Stimulated activated CD4-positive, alpha-beta T cell treated with anti-CD3 and anti-CD28 coated beads, TNF-alpha, amount 100 ng/mL, for 24 hours (primary cell): ENCODE data around the gene MYOT.
"Not testable (repeated sequence)": the region's sequence is repeated elsewhere in the genome, so short reads cannot be mapped to it uniquely, and the experiment has no call there.

ENCODE experiments used
- DNase-seq, 3 experiments: peaks; one replicate each; pipeline ENCODE4 v3.0.0-alpha.2; 2020; ENCODE audit warnings: low read depth in 3 of 3

MYOT gene

GRCh38 chr5:137867664-137868063 lies at the start of gene MYOT:
MYOT (plus strand) TSS chr5:137867860; CDS start chr5:137870652, 2,792 bp downstream.
- DNase-seq = no peak

GRCh38 chr5:137819766-137820165 lies 47.9 kb upstream of the MYOT start:
- DNase-seq = no peak

DNA sequence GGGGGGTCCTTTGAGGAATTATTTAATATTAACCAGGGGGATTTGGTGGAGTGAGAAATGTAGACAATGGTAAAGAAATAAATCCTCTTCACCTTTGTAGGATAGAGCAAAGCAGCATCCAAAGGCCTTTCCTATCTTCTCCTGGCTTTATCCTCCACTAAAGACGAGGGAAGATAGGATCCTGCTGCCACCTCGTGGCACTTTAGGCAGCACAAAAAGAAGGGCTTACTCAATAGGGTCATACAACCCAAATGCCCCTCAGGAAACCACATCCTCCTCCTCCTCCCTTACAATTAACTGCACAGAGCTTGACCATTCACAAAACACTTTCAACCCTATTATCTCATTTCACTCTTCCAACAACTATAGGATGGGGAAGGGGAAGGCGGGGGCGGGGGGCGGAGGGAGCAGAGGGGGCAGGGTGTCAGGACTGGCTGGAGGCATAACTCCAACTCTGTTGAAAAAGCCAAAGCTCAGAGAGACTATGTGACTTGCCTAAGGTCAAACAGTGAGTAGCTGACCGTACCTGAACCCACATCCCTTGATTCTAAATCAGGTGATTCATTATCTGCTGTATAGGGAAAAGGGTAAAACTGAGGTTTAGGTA lies 45.4 kb upstream of the MYOT start:
- no peak for DNase-seq

GRCh38 chr5:137822984-137823383 lies 44.7 kb upstream of the MYOT start:
- DNase-seq = no peak

- DNase-seq = no peak
Observed at GRCh38 chr5:137825165-137825564, 42.5 kb upstream of the MYOT start.

GRCh38 chr5:137826067-137826466 lies 41.6 kb upstream of the MYOT start:
- no peak for DNase-seq

GRCh38 chr5:137828180-137828579 lies 39.5 kb upstream of the MYOT start:
- no peak for DNase-seq

DNA sequence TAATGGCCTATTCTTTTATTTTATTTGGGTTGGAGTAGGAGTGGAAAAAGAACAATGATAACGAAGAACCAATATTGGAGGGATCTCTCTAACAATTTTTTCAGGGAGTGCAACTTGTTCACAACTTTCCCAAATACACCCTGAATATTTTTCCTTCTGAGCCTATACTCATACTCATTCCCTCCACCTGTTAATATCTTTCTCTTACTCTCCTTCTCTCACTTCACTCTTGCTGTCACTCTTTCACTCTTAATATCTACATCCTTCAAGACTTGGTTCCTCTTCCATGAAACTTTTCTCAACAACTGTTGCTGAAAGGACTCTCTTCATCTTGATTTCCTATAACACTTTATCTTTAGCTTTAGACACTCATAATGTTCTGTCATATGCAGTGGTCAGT lies 39.0 kb upstream of the MYOT start:
- no peak for DNase-seq

GRCh38 chr5:137831105-137831504 lies 36.6 kb upstream of the MYOT start:
- DNase-seq = no peak

GRCh38 chr5:137831526-137831925 lies 36.1 kb upstream of the MYOT start:
- DNase-seq = no peak

DNA sequence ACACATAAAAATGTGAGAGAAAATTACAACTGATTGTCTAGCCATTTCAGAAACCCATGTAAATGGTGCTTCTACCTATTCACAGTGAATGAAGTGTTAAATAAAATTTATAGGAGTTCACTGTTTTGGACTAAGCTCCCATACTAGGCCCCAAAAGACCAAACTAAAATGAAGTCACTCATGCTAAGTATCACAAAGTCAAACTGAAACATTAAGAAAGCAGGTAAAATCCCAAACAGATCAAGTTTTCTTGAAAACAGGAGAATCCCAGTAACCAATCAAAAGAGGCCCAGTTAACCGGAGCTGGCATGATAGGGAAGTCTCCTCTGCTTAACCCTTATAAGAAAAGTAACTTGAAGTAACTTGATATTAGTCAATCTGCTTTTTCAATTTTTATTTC lies 35.2 kb upstream of the MYOT start:
- DNase-seq = no peak

DNA sequence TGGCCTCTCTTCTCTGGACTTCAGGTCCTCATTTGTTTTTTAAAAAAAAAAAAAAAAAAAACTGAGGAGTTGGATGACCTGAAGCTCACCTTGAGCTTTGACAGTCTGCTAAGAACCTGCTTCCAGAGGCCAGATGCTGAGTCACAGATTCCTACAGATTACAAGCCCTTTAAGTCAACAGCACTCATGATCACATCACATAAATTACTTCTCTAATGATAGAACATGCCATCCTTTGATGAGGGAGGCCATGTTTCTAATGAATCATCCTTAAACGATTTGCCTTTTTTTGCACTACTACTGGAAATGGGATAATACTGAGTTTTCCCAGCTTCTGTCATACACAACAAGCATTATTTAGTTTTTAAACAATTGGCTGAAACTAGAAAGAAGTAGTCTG lies 34.2 kb upstream of the MYOT start:
- no peak for DNase-seq

- DNase-seq = no peak
Observed at GRCh38 chr5:137834498-137835049, 33.1 kb upstream of the MYOT start.

- DNase-seq = no peak
Observed at GRCh38 chr5:137836298-137836697, 31.4 kb upstream of the MYOT start.

- DNase-seq = no peak
Observed at GRCh38 chr5:137836997-137837396, 30.7 kb upstream of the MYOT start.

DNA sequence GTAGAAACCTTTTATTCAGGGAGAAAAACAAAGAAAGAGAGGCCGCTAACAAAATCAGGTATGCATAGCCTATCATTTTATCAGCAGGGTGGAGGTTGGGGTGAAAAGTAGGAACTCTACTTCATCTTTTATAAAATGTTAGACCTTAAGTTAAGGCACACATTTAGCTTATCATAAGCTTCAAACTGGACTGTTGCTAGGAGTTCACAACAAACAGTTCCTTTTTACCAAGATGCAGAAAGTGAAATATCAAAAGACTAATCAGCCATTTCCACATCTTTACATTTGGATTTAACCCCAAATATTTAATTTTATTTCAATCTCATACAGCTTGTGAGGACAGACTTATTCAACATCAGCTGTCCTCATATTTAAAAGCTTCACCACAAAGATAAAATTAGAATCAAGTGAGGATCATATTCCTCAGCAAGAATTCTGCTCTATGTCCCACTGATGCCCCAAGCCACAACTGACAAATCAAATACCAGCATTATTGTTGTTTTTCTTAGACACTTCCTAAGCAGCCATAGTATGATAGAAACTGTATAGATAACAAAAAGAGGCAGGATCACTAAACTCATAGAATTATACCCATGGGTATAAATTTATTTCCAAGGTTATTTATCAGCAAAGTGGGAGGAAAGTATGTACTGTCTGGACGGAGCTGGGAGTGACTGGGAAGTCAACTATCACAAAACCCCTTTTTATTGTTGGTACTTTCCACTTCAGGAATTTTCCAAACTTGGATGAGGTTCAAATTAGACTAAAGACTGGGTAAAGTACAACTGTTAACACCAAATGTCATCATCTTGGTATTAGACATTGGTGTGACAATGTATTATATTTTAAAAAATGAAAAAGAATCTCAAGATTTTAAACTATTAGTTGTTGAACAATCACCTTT lies 29.9 kb upstream of the MYOT start:
- no peak for DNase-seq

- DNase-seq = no peak
Observed at GRCh38 chr5:137838976-137839375, 28.7 kb upstream of the MYOT start.

DNA sequence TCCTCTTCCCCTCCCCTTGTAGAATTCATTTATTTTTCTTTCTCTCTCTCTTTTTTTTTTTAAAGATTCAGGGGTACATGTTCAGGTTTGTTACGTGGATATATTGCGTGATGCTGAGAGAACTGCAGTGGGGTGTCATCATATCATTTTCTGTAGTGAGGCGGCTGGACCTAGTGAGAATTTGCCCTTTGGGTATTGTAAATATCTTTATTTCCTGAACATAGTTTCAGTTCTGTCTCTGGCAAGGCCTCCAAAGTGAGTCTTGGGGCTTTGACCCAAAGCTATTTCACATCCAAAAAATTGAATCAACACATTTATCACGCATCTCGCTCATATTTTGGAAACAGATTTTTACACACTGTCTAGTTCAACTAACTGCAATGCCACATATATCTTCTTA lies 25.4 kb upstream of the MYOT start:
- no peak for DNase-seq

DNA sequence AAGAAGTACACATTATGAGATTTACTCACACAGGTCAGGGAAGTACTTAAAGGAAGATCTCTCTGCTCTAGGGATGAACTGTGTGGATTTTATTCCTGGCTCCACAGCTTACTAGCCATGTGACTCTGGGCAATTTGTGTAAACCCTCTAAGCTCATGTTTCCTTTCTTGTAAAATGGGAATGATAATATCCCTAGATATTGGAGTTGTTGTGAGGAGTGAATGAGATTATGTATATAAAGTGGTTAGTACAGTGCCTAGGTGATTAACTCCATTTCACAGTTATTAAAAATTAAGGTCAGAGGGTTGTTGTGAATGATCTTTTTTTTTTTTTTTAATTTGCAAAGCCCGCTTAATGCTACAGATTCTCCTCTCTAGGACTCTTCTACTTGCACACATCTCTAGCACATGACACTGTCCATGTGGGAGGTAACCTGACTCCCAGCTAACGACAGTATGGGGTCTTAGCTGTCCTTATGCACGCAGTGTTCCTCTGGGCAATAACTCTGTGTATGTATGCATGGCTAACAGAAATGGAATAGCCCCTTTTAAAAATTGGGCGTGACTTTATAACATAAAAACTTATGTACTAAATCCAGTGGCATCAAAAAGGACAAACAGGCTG lies 23.9 kb upstream of the MYOT start:
- no peak for DNase-seq

DNA sequence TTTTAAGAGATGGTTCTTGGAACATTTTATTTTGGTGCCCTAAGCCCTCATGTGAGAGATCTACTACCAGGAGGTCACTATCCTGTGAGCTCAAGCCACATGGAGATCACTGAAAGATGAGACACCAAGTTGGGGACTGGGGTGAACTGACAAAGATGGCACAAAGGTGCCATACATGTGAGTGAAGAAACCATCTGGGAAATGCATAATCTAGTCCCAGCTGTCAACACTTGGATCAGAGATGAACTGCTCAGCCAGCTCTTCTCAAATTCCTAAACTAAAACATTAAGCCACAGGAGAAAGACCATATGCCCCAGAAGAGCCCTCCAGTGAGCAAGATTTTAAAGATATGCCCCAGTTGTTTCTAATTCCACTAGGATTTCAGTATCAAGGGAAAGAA lies 22.2 kb upstream of the MYOT start:
- no peak for DNase-seq

GRCh38 chr5:137847687-137848086 lies 20.0 kb upstream of the MYOT start:
- no peak for DNase-seq

DNA sequence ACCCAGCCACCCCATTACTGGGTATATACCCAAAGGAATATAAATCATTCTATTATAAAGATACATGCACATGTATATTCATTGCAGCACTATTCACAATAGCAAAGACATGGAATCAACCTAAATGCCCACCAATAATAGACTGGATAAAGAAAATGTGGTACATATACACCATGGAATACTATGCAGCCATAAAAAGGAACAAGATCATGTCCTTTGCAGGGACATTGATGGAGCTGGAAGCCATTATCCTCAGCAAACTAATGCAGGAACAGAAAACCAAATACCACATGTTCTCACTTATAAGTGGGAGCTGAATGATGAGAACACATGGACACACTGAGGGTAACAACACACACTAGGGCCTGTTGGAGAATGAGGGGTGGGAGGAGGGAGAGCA lies 14.5 kb upstream of the MYOT start:
- not testable (repeated sequence) for DNase-seq

DNA sequence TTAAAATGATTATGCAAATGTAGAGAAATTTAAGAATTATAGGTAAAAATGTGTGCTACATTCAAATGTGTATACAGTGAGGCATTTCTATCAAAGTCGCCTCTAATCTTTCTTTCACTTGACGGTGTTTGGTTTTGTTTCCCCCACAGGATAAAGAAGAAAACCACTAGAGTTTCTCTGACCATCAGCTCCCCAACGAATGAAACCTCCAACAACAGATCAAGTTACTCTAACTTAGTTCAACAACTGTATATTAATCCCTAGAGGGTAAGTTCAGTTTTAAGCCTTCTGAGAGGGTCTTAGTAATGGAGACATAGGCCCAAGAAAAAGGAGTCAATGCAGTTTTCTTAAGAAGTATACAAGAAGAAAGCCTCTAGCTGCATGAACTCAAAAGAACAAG lies 11.5 kb upstream of the MYOT start:
- DNase-seq = no peak
